GM18499 (cell line): ENCODE results near the gene ATP13A2.

Experiments
- ATAC-seq: cut with Tn5 transposase; IDR thresholded peaks from one replicate; pipeline ENCODE4 v1.9.1; 2021; ENCODE audit warnings: moderate number of reproducible peaks; ENCODE audit not compliant: insufficient read depth, unreplicated experiment

ATP13A2 gene

GRCh38 chr1:16982902-16983301, 28.8 kb downstream of the ATP13A2 start:
- no peak for ATAC-seq

GRCh38 chr1:16981269-16981849, 30.4 kb downstream of the ATP13A2 start:
- ATAC-seq: no peak

GRCh38 chr1:16980473-16981268, 31.1 kb downstream of the ATP13A2 start, which contains the start of gene MFAP2:
TSS of gene MFAP2 (minus strand) at chr1:16980620. CDS start at chr1:16978273, 2,347 bp downstream.
- no peak for ATAC-seq

GRCh38 chr1:16979475-16980327, 32.0 kb downstream of the ATP13A2 start:
- ATAC-seq: no peak

GRCh38 chr1:16978567-16979474, 32.9 kb downstream of the ATP13A2 start:
- ATAC-seq: no peak

GRCh38 chr1:16978139-16978538, 33.6 kb downstream of the ATP13A2 start:
- ATAC-seq: no peak

GRCh38 chr1:16977377-16977776, 34.4 kb downstream of the ATP13A2 start:
- ATAC-seq: no peak

GRCh38 chr1:16976966-16977365, 34.8 kb downstream of the ATP13A2 start:
- ATAC-seq: no peak

- ATAC-seq: no peak
Observed at GRCh38 chr1:16975838-16976237, 35.9 kb downstream of the ATP13A2 start.

- ATAC-seq: no peak
Observed at GRCh38 chr1:16975211-16975610, 36.5 kb downstream of the ATP13A2 start.

- no peak for ATAC-seq
Observed at GRCh38 chr1:16973215-16973614, 38.5 kb downstream of the ATP13A2 start.

- no peak for ATAC-seq
Observed at GRCh38 chr1:16972189-16972895, 39.4 kb downstream of the ATP13A2 start.

GRCh38 chr1:16971341-16972188, 40.2 kb downstream of the ATP13A2 start:
- no peak for ATAC-seq

GRCh38 chr1:16970132-16970910, 41.4 kb downstream of the ATP13A2 start:
- no peak for ATAC-seq

- no peak for ATAC-seq
Observed at GRCh38 chr1:16969651-16970050, 42.1 kb downstream of the ATP13A2 start.

GRCh38 chr1:16969057-16969611, 42.6 kb downstream of the ATP13A2 start:
- no peak for ATAC-seq

GRCh38 chr1:16968372-16968771, 43.4 kb downstream of the ATP13A2 start:
- no peak for ATAC-seq
